GM12878 (cell line): ENCODE results near the gene RXFP1. TPM values are rescaled to one million over a fixed set of nuclear protein-coding genes. Genes with fewer than 3 reads are reported as not detected.

Experiments used
- ATAC-seq: fragments of 200-7000 bp; cut with Tn5 transposase; 3 replicates; pipeline ENCODE4 v1.9.1; 2020; ENCODE audit warnings: mild to moderate bottlenecking, moderate library complexity
- BruUV-seq: library from RNA; stranded (reverse); fragments of 400-500 nt; replicated peaks from 2 replicates; lab custom pipeline; 2021; lab: Mats Ljungman, UMichigan
- CTCF ChIA-PET: fragments of 300-600 bp; sonication (Branson Sonifier 250); formaldehyde crosslinking; extraction: SDS; loops from one replicate; lab custom pipeline; 2021; ENCODE audit warnings: inconsistent platforms; lab: Yijun Ruan, JAX
- POLR2A ChIA-PET: fragments of 350-600 bp; formaldehyde crosslinking; extraction: SDS; loops from one replicate; lab custom pipeline; 2021; ENCODE audit warnings: inconsistent platforms; lab: Charles Lee
- RAD21 ChIA-PET: fragments of 300-600 bp; sonication (Branson Sonifier 250); formaldehyde crosslinking; loops from one replicate; lab custom pipeline; 2023; ENCODE audit warnings: antibody characterized with exemption; ENCODE audit not compliant: unreplicated experiment; lab: Charles Lee
- SMC1A ChIA-PET: fragments of 300-600 bp; sonication (Branson Sonifier 250); formaldehyde crosslinking; loops from one replicate; lab custom pipeline; 2023; ENCODE audit not compliant: unreplicated experiment, uncharacterized antibody; lab: Charles Lee
- DNase-seq: peaks from one replicate; pipeline ENCODE4 v3.0.0-alpha.2; 2011; ENCODE audit warnings: low read depth, low spot score
- FAIRE-seq: peaks from 3 replicates; lab custom pipeline; 2011; peaks lifted over from hg19 to GRCh38; lab: Jason Lieb, UNC
- H2AFZ ChIP-seq: 2 replicates; pipeline ENCODE4 v1.6.0; 2011; ENCODE audit warnings: low read depth, low read length, control low read depth; ENCODE audit not compliant: control insufficient read depth
- H3K27ac ChIP-seq: 2 replicates; pipeline ENCODE4 v1.5.1; 2011; ENCODE audit warnings: control low read depth; ENCODE audit not compliant: control insufficient read depth, insufficient read depth
- H3K27me3 ChIP-seq, 2 experiments: replicated peaks in 1 of 2; 2 replicates each; pipeline versions ENCODE4 v1.6.0 to v1.6.1; 2011; ENCODE audit warnings: low read length in 1 of 2; ENCODE audit not compliant: control insufficient read depth in 2 of 2, insufficient read depth in 2 of 2
- H3K36me3 ChIP-seq, 2 experiments: 2 replicates each; pipeline ENCODE4 v1.5.1; 2011; ENCODE audit warnings: low read length in 1 of 2; ENCODE audit not compliant: control insufficient read depth in 2 of 2, insufficient read depth in 2 of 2
- H3K4me1 ChIP-seq: 2 replicates; pipeline ENCODE4 v1.6.1; 2011; ENCODE audit warnings: mild to moderate bottlenecking, low read length, moderate library complexity, mixed read lengths; ENCODE audit not compliant: control insufficient read depth, insufficient read depth
- H3K4me2 ChIP-seq: 2 replicates; pipeline ENCODE4 v1.6.0; 2011; ENCODE audit warnings: control low read depth; ENCODE audit not compliant: control insufficient read depth, insufficient read depth
- H3K4me3 ChIP-seq: fragments of 200-600 bp; sonication (generic); 2 replicates; pipeline ENCODE4 v1.5.1; 2016
- H3K79me2 ChIP-seq: 2 replicates; pipeline ENCODE4 v1.6.0; 2011; ENCODE audit warnings: low read length; ENCODE audit not compliant: control insufficient read depth, insufficient read depth
- H3K9ac ChIP-seq: 2 replicates; pipeline ENCODE4 v1.8.0; 2011; ENCODE audit warnings: low read length, control low read depth, mixed read lengths; ENCODE audit not compliant: control insufficient read depth, insufficient read depth
- H3K9me3 ChIP-seq: replicated peaks from 3 replicates; pipeline ENCODE4 v1.5.1; 2011; ENCODE audit warnings: mild to moderate bottlenecking, low read length; ENCODE audit not compliant: control insufficient read depth, insufficient read depth
- H4K20me1 ChIP-seq: 2 replicates; pipeline ENCODE4 v1.6.0; 2011; ENCODE audit not compliant: control insufficient read depth, insufficient read depth
- ATF7 ChIP-seq: fragments of 450-650 bp; IDR thresholded peaks from 2 replicates; pipeline ENCODE4 v1.6.1; 2016; ENCODE audit warnings: low read depth, mild to moderate bottlenecking
- BACH1 ChIP-seq: fragments of 450-650 bp; IDR thresholded peaks from 2 replicates; pipeline ENCODE4 v1.6.1; 2017; ENCODE audit warnings: mild to moderate bottlenecking, borderline replicate concordance
- BCL11A ChIP-seq: IDR thresholded peaks from 2 replicates; pipeline ENCODE4 v1.6.1; 2011; ENCODE audit warnings: low read depth, low read length
- ESRRA ChIP-seq: IDR thresholded peaks from 2 replicates; pipeline ENCODE4 v1.6.1; 2012; ENCODE audit warnings: mild to moderate bottlenecking, low read length, improper control_type of control experiment
- IKZF1 ChIP-seq: fragments of 450-650 bp; conservative IDR thresholded peaks from 2 replicates; pipeline ENCODE4 v1.6.1; 2017; ENCODE audit warnings: antibody characterized with exemption, mild to moderate bottlenecking
- PML ChIP-seq: IDR thresholded peaks from 2 replicates; pipeline ENCODE4 v1.6.1; 2012; ENCODE audit warnings: low read length, inconsistent platforms
- RAD51 ChIP-seq: fragments of 450-650 bp; IDR thresholded peaks from 2 replicates; pipeline ENCODE4 v1.6.1; 2016; ENCODE audit warnings: moderate library complexity, mild to moderate bottlenecking, inconsistent platforms
- TCF3 ChIP-seq: IDR thresholded peaks from 2 replicates; pipeline ENCODE4 v1.6.1; 2012; ENCODE audit warnings: low read depth, mild to moderate bottlenecking, low read length, borderline replicate concordance; ENCODE audit not compliant: insufficient read depth
- YY1 ChIP-seq: IDR thresholded peaks from 2 replicates; pipeline ENCODE4 v1.6.1; 2011; ENCODE audit warnings: low read depth, mild to moderate bottlenecking, low read length
- ZNF217 ChIP-seq: fragments of 450-650 bp; IDR thresholded peaks from 2 replicates; pipeline ENCODE4 v1.6.1; 2017; ENCODE audit warnings: antibody characterized with exemption, mild to moderate bottlenecking
- in situ Hi-C: fragments of 300-500 bp; cut with MboI; formaldehyde crosslinking; loops from 9 replicates; pipeline ENCODE4 v1.14.3; 2018; ENCODE audit warnings: mixed read lengths
- intact Hi-C: fragments of 100-400 bp; cut with micrococcal nuclease; formaldehyde crosslinking; loops from one replicate; pipeline ENCODE4 v1.14.2; 2022; ENCODE audit not compliant: unreplicated experiment
- polyA plus RNA-seq, 11 experiments: library from polyadenylated mRNA; depleted of rRNA in 4 of 11; unstranded in 6 of 11; stranded (reverse) in 5 of 11; fragments of >200 nt; fragmentation: Nextera tagmentation in 4 of 11; fragmentation: Illumina TruSeq in 1 of 11; extraction: Ambion mirVana in 4 of 11; extraction: Trizol in 1 of 11; gene quantifications; 1 replicate in 1 of 11; 2 replicates in 10 of 11; pipeline versions ENCODE4 v1.2.1 to v1.2.3, GENCODE V29; 2011 to 2016; ENCODE audit warnings: inconsistent platforms in 2 of 11, missing spikeins in 2 of 11, low read depth in 1 of 11
- total RNA-seq, 4 experiments: library from RNA; depleted of rRNA in 3 of 4; stranded (reverse); fragments of >200 nt in 3 of 4; fragmentation: Illumina TruSeq in 1 of 4; extraction: Trizol in 1 of 4; gene quantifications; 2 replicates each; pipeline versions ENCODE4 v1.2.1 to v1.2.3, GENCODE V29; 2013 to 2021
- TF ChIP-seq, protein P1 (sequence below): fragments of 450-650 bp; formaldehyde crosslinking; IDR thresholded peaks from 2 replicates; pipeline ENCODE4 v1.4.0; 2020; ENCODE audit warnings: mild to moderate bottlenecking, moderate library complexity
- TF ChIP-seq, protein P2 (sequence below): fragments of 450-650 bp; IDR thresholded peaks from 2 replicates; pipeline ENCODE4 v1.6.1; 2017; ENCODE audit warnings: low read depth, mild to moderate bottlenecking, moderate library complexity
- TF ChIP-seq, protein P3 (sequence below): fragments of 450-650 bp; IDR thresholded peaks from 2 replicates; pipeline ENCODE4 v1.6.1; 2018; ENCODE audit warnings: borderline replicate concordance, mild to moderate bottlenecking; ENCODE audit not compliant: partially characterized antibody

RXFP1 gene
- total and polyA plus RNA-seq, 10 of the 15 experiments (the other 5 are each of a cell fraction or from before 2014, with no cell fraction given), result 0.12 TPM; not detected in 9

DNA sequence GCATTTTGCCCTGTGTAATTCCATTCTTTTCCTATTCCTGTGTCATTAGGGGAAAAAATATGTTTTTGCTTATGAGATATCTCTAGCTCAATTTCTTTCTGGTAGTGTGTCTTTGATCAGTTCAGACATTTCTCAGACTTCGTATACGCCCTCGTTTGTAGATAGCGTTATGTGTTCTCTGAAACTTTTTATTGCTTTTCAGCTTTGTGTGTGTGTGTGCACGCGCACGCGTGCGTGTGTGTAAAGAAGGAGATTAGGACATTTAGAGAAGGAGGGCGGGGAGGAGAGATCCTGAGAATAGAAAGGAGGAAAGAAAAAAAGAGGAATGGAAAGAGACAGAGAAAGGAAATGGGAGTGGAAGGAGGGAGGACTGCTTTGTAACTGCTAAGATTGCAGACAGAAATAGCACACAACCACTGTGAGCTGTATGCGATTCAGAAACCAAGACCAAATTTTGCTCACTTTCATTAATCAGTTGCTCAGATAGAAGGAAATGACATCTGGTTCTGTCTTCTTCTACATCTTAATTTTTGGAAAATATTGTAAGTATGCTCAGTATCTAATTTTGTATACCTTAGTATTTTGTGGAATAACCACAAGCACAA lies at the start of gene RXFP1 (continued):
- TF ChIP-seq, protein P1, sequence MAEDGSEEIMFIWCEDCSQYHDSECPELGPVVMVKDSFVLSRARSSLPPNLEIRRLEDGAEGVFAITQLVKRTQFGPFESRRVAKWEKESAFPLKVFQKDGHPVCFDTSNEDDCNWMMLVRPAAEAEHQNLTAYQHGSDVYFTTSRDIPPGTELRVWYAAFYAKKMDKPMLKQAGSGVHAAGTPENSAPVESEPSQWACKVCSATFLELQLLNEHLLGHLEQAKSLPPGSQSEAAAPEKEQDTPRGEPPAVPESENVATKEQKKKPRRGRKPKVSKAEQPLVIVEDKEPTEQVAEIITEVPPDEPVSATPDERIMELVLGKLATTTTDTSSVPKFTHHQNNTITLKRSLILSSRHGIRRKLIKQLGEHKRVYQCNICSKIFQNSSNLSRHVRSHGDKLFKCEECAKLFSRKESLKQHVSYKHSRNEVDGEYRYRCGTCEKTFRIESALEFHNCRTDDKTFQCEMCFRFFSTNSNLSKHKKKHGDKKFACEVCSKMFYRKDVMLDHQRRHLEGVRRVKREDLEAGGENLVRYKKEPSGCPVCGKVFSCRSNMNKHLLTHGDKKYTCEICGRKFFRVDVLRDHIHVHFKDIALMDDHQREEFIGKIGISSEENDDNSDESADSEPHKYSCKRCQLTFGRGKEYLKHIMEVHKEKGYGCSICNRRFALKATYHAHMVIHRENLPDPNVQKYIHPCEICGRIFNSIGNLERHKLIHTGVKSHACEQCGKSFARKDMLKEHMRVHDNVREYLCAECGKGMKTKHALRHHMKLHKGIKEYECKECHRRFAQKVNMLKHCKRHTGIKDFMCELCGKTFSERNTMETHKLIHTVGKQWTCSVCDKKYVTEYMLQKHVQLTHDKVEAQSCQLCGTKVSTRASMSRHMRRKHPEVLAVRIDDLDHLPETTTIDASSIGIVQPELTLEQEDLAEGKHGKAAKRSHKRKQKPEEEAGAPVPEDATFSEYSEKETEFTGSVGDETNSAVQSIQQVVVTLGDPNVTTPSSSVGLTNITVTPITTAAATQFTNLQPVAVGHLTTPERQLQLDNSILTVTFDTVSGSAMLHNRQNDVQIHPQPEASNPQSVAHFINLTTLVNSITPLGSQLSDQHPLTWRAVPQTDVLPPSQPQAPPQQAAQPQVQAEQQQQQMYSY (CRISPR knock-in tag), result no peak
- no peak for TF ChIP-seq BCL11A
- TF ChIP-seq PML, result no peak
- TF ChIP-seq BACH1, result no peak
- no peak for TF ChIP-seq ZNF217
- no peak for TF ChIP-seq RAD51

DNA sequence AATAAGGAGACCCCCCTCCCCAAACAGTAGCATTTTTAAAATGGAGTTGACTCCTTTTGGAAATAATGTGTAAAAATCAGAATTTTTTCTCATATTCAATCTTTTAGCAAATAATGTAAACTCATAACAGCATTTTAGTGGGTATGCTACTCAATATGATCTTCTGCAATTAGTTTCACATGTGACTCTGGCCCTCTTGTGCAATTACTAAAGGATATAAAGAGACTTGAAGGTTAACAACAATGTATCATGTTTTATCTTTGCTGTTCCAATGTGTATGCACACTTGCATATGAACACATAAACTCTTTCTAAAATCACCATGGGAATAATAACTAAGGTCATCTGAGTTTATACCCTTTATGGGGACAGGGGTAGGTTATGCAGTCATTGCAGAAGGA lies 39.9 kb upstream of the RXFP1 start:
- H3K36me3 ChIP-seq, result no peaks in the 10 kb centered on the region
- no peak overlapping the region for H3K4me2 ChIP-seq
- SMC1A ChIA-PET, result no interaction called here
- no peak overlapping the region for H2AFZ ChIP-seq
- H3K9me3 ChIP-seq, result no peaks in the 10 kb centered on the region
- no peak overlapping the region for H3K27ac ChIP-seq
- CTCF ChIA-PET, result no interaction called here
- intact Hi-C loops, result no loop called here
- no peaks in the 10 kb centered on the region for H3K79me2 ChIP-seq
- H3K4me1 ChIP-seq, result no peaks in the 10 kb centered on the region
- no TSS peak for BruUV-seq
- FAIRE-seq (no peak), DNase-seq (no peak), ATAC-seq (no peak)
- H3K27me3 ChIP-seq, result no peaks in the 10 kb centered on the region
- TF ChIP-seq ESRRA (no peak), IKZF1 (no peak), TCF3 (no peak), YY1 (no peak), ATF7 (no peak)
- TF ChIP-seq, protein P2, sequence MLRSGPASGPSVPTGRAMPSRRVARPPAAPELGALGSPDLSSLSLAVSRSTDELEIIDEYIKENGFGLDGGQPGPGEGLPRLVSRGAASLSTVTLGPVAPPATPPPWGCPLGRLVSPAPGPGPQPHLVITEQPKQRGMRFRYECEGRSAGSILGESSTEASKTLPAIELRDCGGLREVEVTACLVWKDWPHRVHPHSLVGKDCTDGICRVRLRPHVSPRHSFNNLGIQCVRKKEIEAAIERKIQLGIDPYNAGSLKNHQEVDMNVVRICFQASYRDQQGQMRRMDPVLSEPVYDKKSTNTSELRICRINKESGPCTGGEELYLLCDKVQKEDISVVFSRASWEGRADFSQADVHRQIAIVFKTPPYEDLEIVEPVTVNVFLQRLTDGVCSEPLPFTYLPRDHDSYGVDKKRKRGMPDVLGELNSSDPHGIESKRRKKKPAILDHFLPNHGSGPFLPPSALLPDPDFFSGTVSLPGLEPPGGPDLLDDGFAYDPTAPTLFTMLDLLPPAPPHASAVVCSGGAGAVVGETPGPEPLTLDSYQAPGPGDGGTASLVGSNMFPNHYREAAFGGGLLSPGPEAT, result no peak
- TF ChIP-seq, protein P3, sequence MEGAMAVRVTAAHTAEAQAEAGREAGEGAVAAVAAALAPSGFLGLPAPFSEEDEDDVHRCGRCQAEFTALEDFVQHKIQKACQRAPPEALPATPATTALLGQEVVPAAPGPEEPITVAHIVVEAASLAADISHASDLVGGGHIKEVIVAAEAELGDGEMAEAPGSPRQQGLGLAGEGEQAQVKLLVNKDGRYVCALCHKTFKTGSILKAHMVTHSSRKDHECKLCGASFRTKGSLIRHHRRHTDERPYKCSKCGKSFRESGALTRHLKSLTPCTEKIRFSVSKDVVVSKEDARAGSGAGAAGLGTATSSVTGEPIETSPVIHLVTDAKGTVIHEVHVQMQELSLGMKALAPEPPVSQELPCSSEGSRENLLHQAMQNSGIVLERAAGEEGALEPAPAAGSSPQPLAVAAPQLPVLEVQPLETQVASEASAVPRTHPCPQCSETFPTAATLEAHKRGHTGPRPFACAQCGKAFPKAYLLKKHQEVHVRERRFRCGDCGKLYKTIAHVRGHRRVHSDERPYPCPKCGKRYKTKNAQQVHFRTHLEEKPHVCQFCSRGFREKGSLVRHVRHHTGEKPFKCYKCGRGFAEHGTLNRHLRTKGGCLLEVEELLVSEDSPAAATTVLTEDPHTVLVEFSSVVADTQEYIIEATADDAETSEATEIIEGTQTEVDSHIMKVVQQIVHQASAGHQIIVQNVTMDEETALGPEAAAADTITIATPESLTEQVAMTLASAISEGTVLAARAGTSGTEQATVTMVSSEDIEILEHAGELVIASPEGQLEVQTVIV, result no peak
- no peaks in the 10 kb centered on the region for H4K20me1 ChIP-seq
- POLR2A ChIA-PET, result no interaction called here
- no peak overlapping the region for H3K4me3 ChIP-seq
- in situ Hi-C loops, result no loop called here
- H3K9ac ChIP-seq, result no peak overlapping the region
- RAD21 ChIA-PET, result no interaction called here
